GM12878 (cell line): Measurements from ENCODE around the gene CEBPG. TPM values are rescaled to one million over a fixed set of nuclear protein-coding genes. Genes with fewer than 3 reads are reported as not detected.

Experiments used
- ATAC-seq: fragments of 200-7000 bp; cut with Tn5 transposase; 3 replicates; pipeline ENCODE4 v1.9.1; 2020; ENCODE audit warnings: mild to moderate bottlenecking, moderate library complexity
- BruUV-seq: library from RNA; stranded (reverse); fragments of 400-500 nt; replicated peaks from 2 replicates; lab custom pipeline; 2021; lab: Mats Ljungman, UMichigan
- CTCF ChIA-PET: fragments of 300-600 bp; sonication (Branson Sonifier 250); formaldehyde crosslinking; extraction: SDS; loops from one replicate; lab custom pipeline; 2021; ENCODE audit warnings: inconsistent platforms; lab: Yijun Ruan, JAX
- POLR2A ChIA-PET: fragments of 350-600 bp; formaldehyde crosslinking; extraction: SDS; loops from one replicate; lab custom pipeline; 2021; ENCODE audit warnings: inconsistent platforms; lab: Charles Lee
- RAD21 ChIA-PET: fragments of 300-600 bp; sonication (Branson Sonifier 250); formaldehyde crosslinking; loops from one replicate; lab custom pipeline; 2023; ENCODE audit warnings: antibody characterized with exemption; ENCODE audit not compliant: unreplicated experiment; lab: Charles Lee
- SMC1A ChIA-PET: fragments of 300-600 bp; sonication (Branson Sonifier 250); formaldehyde crosslinking; loops from one replicate; lab custom pipeline; 2023; ENCODE audit not compliant: unreplicated experiment, uncharacterized antibody; lab: Charles Lee
- DNase-seq: peaks from one replicate; pipeline ENCODE4 v3.0.0-alpha.2; 2011; ENCODE audit warnings: low read depth, low spot score
- FAIRE-seq: peaks from 3 replicates; lab custom pipeline; 2011; peaks lifted over from hg19 to GRCh38; lab: Jason Lieb, UNC
- H2AFZ ChIP-seq: 2 replicates; pipeline ENCODE4 v1.6.0; 2011; ENCODE audit warnings: low read depth, low read length, control low read depth; ENCODE audit not compliant: control insufficient read depth
- H3K27ac ChIP-seq: 2 replicates; pipeline ENCODE4 v1.5.1; 2011; ENCODE audit warnings: control low read depth; ENCODE audit not compliant: control insufficient read depth, insufficient read depth
- H3K27me3 ChIP-seq, 2 experiments: replicated peaks in 1 of 2; 2 replicates each; pipeline versions ENCODE4 v1.6.0 to v1.6.1; 2011; ENCODE audit warnings: low read length in 1 of 2; ENCODE audit not compliant: control insufficient read depth in 2 of 2, insufficient read depth in 2 of 2
- H3K36me3 ChIP-seq, 2 experiments: 2 replicates each; pipeline ENCODE4 v1.5.1; 2011; ENCODE audit warnings: low read length in 1 of 2; ENCODE audit not compliant: control insufficient read depth in 2 of 2, insufficient read depth in 2 of 2
- H3K4me1 ChIP-seq: 2 replicates; pipeline ENCODE4 v1.6.1; 2011; ENCODE audit warnings: mild to moderate bottlenecking, low read length, moderate library complexity, mixed read lengths; ENCODE audit not compliant: control insufficient read depth, insufficient read depth
- H3K4me2 ChIP-seq: 2 replicates; pipeline ENCODE4 v1.6.0; 2011; ENCODE audit warnings: control low read depth; ENCODE audit not compliant: control insufficient read depth, insufficient read depth
- H3K4me3 ChIP-seq: fragments of 200-600 bp; sonication (generic); 2 replicates; pipeline ENCODE4 v1.5.1; 2016
- H3K79me2 ChIP-seq: 2 replicates; pipeline ENCODE4 v1.6.0; 2011; ENCODE audit warnings: low read length; ENCODE audit not compliant: control insufficient read depth, insufficient read depth
- H3K9ac ChIP-seq: 2 replicates; pipeline ENCODE4 v1.8.0; 2011; ENCODE audit warnings: low read length, control low read depth, mixed read lengths; ENCODE audit not compliant: control insufficient read depth, insufficient read depth
- H3K9me3 ChIP-seq: replicated peaks from 3 replicates; pipeline ENCODE4 v1.5.1; 2011; ENCODE audit warnings: mild to moderate bottlenecking, low read length; ENCODE audit not compliant: control insufficient read depth, insufficient read depth
- H4K20me1 ChIP-seq: 2 replicates; pipeline ENCODE4 v1.6.0; 2011; ENCODE audit not compliant: control insufficient read depth, insufficient read depth
- E4F1 ChIP-seq: fragments of 450-650 bp; IDR thresholded peaks from 2 replicates; pipeline ENCODE4 v1.6.1; 2018; ENCODE audit warnings: borderline replicate concordance, mild to moderate bottlenecking; ENCODE audit not compliant: partially characterized antibody
- FOS ChIP-seq: IDR thresholded peaks from 3 replicates; pipeline ENCODE4 v1.6.1; 2011; ENCODE audit warnings: borderline replicate concordance; ENCODE audit not compliant: insufficient read length; ENCODE audit errors: extremely low read depth
- HCFC1 ChIP-seq: fragments of 150-350 bp; IDR thresholded peaks from 2 replicates; pipeline ENCODE4 v1.6.1; 2014; ENCODE audit warnings: low read length
- HDGF ChIP-seq: fragments of 450-650 bp; IDR thresholded peaks from 2 replicates; pipeline ENCODE4 v1.6.1; 2016; ENCODE audit warnings: antibody characterized with exemption
- MEF2A ChIP-seq: IDR thresholded peaks from 2 replicates; pipeline ENCODE4 v1.6.1; 2011; ENCODE audit warnings: low read depth, mild to moderate bottlenecking, low read length, moderate library complexity; ENCODE audit not compliant: insufficient read depth
- NR2F1 ChIP-seq: fragments of 450-650 bp; conservative IDR thresholded peaks from 2 replicates; pipeline ENCODE4 v1.6.1; 2017; ENCODE audit warnings: mild to moderate bottlenecking
- POLR2AphosphoS2 ChIP-seq: IDR thresholded peaks from 2 replicates; pipeline ENCODE4 v1.6.1; 2011; ENCODE audit warnings: low read depth, mild to moderate bottlenecking, low read length, improper control_type of control experiment, moderate library complexity
- RAD21 ChIP-seq: IDR thresholded peaks from 2 replicates; pipeline ENCODE4 v1.6.1; 2011; ENCODE audit warnings: mild to moderate bottlenecking, low read depth, low read length, moderate library complexity; ENCODE audit not compliant: insufficient read depth
- TAF1 ChIP-seq: IDR thresholded peaks from 2 replicates; pipeline ENCODE4 v1.6.1; 2011; ENCODE audit warnings: mild to moderate bottlenecking, low read depth, low read length, borderline replicate concordance
- TARDBP ChIP-seq: IDR thresholded peaks from 2 replicates; pipeline ENCODE4 v1.6.1; 2016; ENCODE audit warnings: borderline replicate concordance
- TCF7 ChIP-seq: IDR thresholded peaks from 2 replicates; pipeline ENCODE4 v1.6.1; 2014; ENCODE audit warnings: antibody characterized with exemption, borderline replicate concordance
- ZNF622 ChIP-seq: fragments of 450-650 bp; IDR thresholded peaks from 2 replicates; pipeline ENCODE4 v1.6.1; 2017; ENCODE audit warnings: mild to moderate bottlenecking, inconsistent platforms
- ZZZ3 ChIP-seq: IDR thresholded peaks from 2 replicates; pipeline ENCODE4 v1.6.1; 2011; ENCODE audit warnings: low read depth; ENCODE audit not compliant: control insufficient read depth, insufficient read length
- WGBS: methylation state at CpG from one replicate; pipeline ENCODE4 v1.1.6; 2016; ENCODE audit warnings: low lambda C conversion rate; ENCODE audit not compliant: insufficient replicate concordance, insufficient coverage; ENCODE audit errors: missing lambda C conversion rate; 5-methylcytosine and 5-hydroxymethylcytosine counted together
- in situ Hi-C: fragments of 300-500 bp; cut with MboI; formaldehyde crosslinking; loops from 9 replicates; pipeline ENCODE4 v1.14.3; 2018; ENCODE audit warnings: mixed read lengths
- intact Hi-C: fragments of 100-400 bp; cut with micrococcal nuclease; formaldehyde crosslinking; loops from one replicate; pipeline ENCODE4 v1.14.2; 2022; ENCODE audit not compliant: unreplicated experiment
- polyA plus RNA-seq, 11 experiments: library from polyadenylated mRNA; depleted of rRNA in 4 of 11; unstranded in 6 of 11; stranded (reverse) in 5 of 11; fragments of >200 nt; fragmentation: Nextera tagmentation in 4 of 11; fragmentation: Illumina TruSeq in 1 of 11; extraction: Ambion mirVana in 4 of 11; extraction: Trizol in 1 of 11; gene quantifications; 1 replicate in 1 of 11; 2 replicates in 10 of 11; pipeline versions ENCODE4 v1.2.1 to v1.2.3, GENCODE V29; 2011 to 2016; ENCODE audit warnings: inconsistent platforms in 2 of 11, missing spikeins in 2 of 11, low read depth in 1 of 11
- total RNA-seq, 4 experiments: library from RNA; depleted of rRNA in 3 of 4; stranded (reverse); fragments of >200 nt in 3 of 4; fragmentation: Illumina TruSeq in 1 of 4; extraction: Trizol in 1 of 4; gene quantifications; 2 replicates each; pipeline versions ENCODE4 v1.2.1 to v1.2.3, GENCODE V29; 2013 to 2021
- TF ChIP-seq, protein P1 (sequence below): fragments of 150-350 bp; IDR thresholded peaks from 2 replicates; pipeline ENCODE4 v1.6.1; 2014; ENCODE audit warnings: mild to moderate bottlenecking, low read depth, low read length

CEBPG gene
- total and polyA plus RNA-seq, 10 of the 15 experiments (the other 5 are each of a cell fraction or from before 2014, with no cell fraction given): 5.2 to 22.4 (median 20.0) TPM

DNA sequence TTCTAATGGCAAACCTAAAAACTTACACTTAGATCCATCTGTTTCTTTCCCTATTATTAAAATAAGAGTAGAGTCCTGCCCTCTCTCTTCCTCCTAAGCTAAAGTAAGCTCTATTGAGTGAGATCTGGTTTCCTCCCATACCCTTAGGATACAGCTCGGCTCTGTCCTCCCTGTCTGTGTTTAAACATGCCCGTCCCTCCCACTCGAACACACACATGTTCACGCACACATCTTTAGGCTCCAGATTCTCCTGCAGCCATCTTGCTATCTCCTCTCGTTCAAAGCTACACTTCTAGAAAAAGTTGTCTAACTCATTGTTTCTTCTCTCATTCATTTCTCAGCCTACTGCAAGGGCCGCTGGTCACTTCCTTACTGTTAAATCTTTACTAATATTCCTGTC lies 15.1 kb upstream of the CEBPG start:
- TF ChIP-seq RAD21: no peak
- Histone ChIP-seq H3K79me2 (no peaks in the 10 kb centered on the region), H3K9me3 (no peaks in the 10 kb centered on the region), H3K27ac (no peak overlapping the region), H4K20me1 (no peaks in the 10 kb centered on the region), H3K9ac (no peak overlapping the region), H3K4me3 (no peak overlapping the region), H3K36me3 (no peaks in the 10 kb centered on the region), H3K4me2 (no peak overlapping the region), H3K27me3 (no peaks in the 10 kb centered on the region; a peak in 1 of 4 replicates), H3K4me1 (no peaks in the 10 kb centered on the region), H2AFZ (no peak overlapping the region)
- ChIA-PET SMC1A (no interaction called here), POLR2A (interaction anchor here (0.7 kb wide), 1 partner anchor 15 kb away, joined by 3 read pairs; the partner anchor contains the start of gene CEBPG), CTCF (interaction anchor here (0.8 to 1.5 kb wide), 2 partner anchors 18 to 58 kb away, joined by 3 read pairs; no protein-coding TSS in a partner anchor), RAD21 (no interaction called here)
- 24% methylated on average over 6 of the region's 6 CpGs for WGBS
- no peak for ATAC-seq
- DNase-seq: no peak
- no TSS peak for BruUV-seq
- no peak for FAIRE-seq
- in situ Hi-C loops (no loop called here), intact Hi-C loops (no loop called here)

DNA sequence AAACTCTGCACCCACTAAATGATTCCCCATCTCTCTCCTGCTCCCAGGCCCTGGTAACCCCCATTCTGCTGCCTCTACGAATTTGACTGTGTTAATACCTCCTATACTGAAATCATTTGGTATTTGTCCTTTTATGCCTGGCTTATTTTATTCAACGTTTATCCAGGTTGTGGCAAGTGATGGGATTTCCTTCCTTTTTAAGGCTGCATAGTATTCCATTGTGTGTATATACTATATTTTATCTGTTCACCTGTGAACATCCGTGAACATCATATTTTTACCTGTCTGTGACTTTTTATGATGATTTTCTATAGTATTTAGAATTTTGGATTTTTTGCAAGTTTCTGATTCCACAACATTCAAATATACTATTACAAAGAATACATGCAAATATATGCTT lies 13.9 kb upstream of the CEBPG start:
- H3K36me3 ChIP-seq: no peaks in the 10 kb centered on the region
- ChIA-PET CTCF (interaction anchor here (1.5 kb wide), 1 partner anchor 57 kb away, joined by 3 read pairs; no protein-coding TSS in a partner anchor), POLR2A (interaction anchor here (0.5 kb wide), 1 partner anchor 8 kb away, joined by 3 read pairs; no protein-coding TSS in a partner anchor), RAD21 (no interaction called here), SMC1A (no interaction called here)
- no peak overlapping the region for H3K4me3 ChIP-seq
- no peak overlapping the region for H2AFZ ChIP-seq
- H3K4me1 ChIP-seq: no peaks in the 10 kb centered on the region
- in situ Hi-C loops: no loop called here
- H4K20me1 ChIP-seq: no peaks in the 10 kb centered on the region
- ATAC-seq (no peak), DNase-seq (no peak), FAIRE-seq (no peak)
- no peak overlapping the region for H3K9ac ChIP-seq
- no peaks in the 10 kb centered on the region for H3K79me2 ChIP-seq
- H3K9me3 ChIP-seq: no peaks in the 10 kb centered on the region
- BruUV-seq: no TSS peak
- no peaks in the 10 kb centered on the region; a peak in 1 of 4 replicates for H3K27me3 ChIP-seq
- H3K4me2 ChIP-seq: no peak overlapping the region
- H3K27ac ChIP-seq: no peak overlapping the region
- intact Hi-C loops: no loop called here
- 4% methylated on average over 3 of the region's 3 CpGs for WGBS
- TF ChIP-seq NR2F1: no peak
- TF ChIP-seq, protein P1, sequence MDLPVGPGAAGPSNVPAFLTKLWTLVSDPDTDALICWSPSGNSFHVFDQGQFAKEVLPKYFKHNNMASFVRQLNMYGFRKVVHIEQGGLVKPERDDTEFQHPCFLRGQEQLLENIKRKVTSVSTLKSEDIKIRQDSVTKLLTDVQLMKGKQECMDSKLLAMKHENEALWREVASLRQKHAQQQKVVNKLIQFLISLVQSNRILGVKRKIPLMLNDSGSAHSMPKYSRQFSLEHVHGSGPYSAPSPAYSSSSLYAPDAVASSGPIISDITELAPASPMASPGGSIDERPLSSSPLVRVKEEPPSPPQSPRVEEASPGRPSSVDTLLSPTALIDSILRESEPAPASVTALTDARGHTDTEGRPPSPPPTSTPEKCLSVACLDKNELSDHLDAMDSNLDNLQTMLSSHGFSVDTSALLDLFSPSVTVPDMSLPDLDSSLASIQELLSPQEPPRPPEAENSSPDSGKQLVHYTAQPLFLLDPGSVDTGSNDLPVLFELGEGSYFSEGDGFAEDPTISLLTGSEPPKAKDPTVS: no peak
- TF ChIP-seq MEF2A: no peak
- TF ChIP-seq TAF1: no peak
- TF ChIP-seq TCF7: no peak
- TF ChIP-seq HCFC1: no peak
- TF ChIP-seq ZZZ3: no peak
- TF ChIP-seq FOS: no peak
- no peak for TF ChIP-seq ZNF622
- no peak for TF ChIP-seq POLR2AphosphoS2
- no peak for TF ChIP-seq TARDBP
- TF ChIP-seq E4F1: no peak
- TF ChIP-seq HDGF: no peak
